Epithelial cell of esophagus (primary cell): ENCODE results near the gene PTPRN2.

Experiments
- DNase-seq: peaks from one replicate; pipeline ENCODE4 v3.0.0; 2010; ENCODE audit warnings: low read depth
- H3K4me3 ChIP-seq: 2 replicates; pipeline ENCODE4 v1.5.1; 2011; ENCODE audit warnings: mild to moderate bottlenecking, low read length, control low read depth
- TF ChIP-seq, protein P1 (sequence below): IDR thresholded peaks from 2 replicates; pipeline ENCODE4 v1.5.1; 2011; ENCODE audit warnings: low read depth, mild to moderate bottlenecking, low read length, control low read depth, inconsistent platforms; ENCODE audit not compliant: insufficient read depth; ENCODE audit errors: missing control alignments

The PTPRN2 gene

DNA sequence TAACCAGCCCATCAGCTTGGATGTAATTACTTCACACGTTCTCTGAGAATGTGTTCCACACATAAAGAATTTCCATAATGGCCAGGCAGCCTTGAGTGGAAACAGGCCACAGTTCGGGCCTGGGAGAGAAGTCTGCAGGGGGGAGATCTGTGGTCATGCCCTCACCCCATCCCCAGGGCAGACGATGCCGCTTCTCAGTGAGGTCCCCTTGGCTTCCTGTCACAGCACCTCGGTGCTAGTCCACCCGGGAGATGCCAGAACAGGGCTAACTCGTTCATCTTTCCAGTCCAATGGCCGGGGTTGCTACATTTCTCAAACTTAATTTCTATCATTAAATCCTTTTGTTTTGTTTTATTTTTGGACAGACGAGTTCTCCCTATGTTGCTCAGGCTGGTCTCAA is 624.1 kb downstream of the PTPRN2 start:
- TF ChIP-seq, protein P1, sequence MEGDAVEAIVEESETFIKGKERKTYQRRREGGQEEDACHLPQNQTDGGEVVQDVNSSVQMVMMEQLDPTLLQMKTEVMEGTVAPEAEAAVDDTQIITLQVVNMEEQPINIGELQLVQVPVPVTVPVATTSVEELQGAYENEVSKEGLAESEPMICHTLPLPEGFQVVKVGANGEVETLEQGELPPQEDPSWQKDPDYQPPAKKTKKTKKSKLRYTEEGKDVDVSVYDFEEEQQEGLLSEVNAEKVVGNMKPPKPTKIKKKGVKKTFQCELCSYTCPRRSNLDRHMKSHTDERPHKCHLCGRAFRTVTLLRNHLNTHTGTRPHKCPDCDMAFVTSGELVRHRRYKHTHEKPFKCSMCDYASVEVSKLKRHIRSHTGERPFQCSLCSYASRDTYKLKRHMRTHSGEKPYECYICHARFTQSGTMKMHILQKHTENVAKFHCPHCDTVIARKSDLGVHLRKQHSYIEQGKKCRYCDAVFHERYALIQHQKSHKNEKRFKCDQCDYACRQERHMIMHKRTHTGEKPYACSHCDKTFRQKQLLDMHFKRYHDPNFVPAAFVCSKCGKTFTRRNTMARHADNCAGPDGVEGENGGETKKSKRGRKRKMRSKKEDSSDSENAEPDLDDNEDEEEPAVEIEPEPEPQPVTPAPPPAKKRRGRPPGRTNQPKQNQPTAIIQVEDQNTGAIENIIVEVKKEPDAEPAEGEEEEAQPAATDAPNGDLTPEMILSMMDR: no peak
- H3K4me3 ChIP-seq: no peak overlapping the region
- no peak for DNase-seq

DNA sequence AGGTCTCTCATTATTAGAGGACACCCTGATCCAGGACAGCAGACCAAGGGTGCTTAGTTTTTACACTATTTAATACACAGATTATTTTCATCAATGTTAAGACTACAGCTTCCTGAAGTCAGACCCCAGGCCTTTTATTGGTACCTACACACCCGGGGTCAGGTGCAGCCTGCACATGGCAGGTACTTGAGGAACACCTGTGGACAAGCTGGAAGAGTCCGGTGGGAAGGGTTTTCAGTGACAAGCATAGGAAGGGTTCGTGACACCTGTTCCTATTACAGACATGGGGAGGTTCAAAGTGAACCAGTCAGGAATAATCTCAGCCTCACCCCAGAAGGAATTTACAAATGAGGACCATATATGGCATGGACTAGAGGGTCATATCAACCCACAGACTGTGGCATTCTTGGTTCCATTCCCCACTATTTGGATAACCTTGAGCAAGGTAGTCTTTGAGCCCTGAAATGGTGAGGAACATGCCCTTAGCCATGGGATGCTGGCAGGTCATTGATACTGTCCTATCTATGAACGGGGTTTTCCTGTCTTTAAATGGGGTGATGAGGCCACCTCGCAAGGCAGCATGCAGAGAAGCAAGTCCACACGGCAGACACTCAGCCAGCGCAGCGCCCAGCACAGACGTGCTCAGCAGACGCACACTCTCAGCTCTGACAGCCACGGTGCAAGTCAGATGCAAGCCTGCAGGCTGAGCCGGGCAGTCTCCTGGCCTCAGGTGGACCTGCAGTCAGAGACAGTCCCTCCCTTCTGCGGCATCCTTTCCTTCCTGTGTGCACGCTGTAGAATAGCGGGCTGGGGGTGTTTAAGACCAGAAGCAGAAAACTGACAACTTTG is 624.9 kb downstream of the PTPRN2 start:
- TF ChIP-seq, protein P1: no peak

DNA sequence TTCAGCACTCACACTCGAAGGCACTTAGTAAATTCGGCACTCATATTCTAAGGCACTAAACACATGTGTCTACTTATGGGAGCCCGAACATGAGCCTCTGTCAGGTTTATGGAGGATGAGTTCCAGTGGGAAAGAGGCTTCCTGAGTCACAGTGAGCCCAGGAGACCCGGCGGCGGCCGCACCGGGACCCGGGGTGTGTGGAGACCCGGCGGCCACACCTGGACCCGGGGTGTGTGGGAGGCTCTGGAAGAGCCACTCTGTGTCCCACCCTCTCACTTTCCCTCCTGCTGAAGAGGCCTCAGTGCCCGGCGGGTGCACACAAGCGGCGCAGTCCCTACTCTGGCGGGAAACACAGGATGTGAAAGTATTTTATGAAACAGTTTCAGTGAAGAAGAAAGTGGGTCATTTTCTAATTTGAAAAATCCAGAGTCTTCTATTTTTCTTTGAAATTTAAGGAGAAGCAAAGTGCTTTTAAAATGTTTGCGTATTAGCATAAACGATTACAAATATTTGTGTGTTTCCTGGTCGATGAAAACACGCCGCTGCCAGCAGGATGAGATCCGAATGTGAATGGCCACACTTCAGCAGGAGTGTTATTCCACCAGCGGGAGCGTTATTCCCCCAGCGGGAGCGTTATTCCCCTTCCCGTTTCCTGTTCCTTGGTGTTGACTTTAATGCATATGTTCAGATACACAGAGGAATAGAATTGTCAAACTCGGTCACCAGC is 625.7 kb downstream of the PTPRN2 start:
- TF ChIP-seq, protein P1: no peak
- DNase-seq: no peak
- H3K4me3 ChIP-seq: no peak overlapping the region

More for the DNA sequence above, 624.9 kb downstream of the PTPRN2 start:
- H3K4me3 ChIP-seq: no peak overlapping the region
- no peak for DNase-seq

DNA sequence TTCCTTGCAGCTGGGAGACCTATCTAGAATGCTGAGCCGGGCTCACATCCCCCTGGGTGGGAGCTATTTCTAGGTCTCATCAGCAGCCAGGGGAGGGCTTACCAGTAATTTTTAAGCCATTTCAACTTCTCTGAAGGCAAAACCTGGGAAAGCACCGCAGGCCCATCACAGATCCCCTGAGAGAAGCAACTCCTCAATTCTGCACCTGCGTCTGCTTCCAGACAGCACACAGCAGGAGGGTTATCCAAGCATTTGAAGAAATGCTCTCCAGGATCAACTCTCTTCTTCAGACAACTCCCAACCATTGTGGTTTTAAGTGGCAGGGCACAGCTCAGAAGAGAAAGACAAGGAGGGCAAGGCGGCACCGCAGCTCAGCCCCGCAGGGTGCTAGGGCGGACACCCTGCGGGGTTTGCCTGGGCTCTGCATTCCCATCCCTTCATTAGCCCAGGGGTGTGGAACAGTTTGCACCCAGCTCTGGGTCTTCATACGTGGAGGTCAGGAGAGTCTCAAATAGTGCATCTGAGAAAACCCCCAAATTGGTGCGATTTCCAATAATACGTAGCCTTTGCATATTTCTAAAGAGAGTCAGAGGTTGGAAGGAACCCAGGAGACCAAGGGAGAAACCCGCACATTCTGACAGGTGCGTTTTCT is 632.1 kb downstream of the PTPRN2 start:
- no peak overlapping the region for H3K4me3 ChIP-seq
- TF ChIP-seq, protein P1: no peak
- DNase-seq: no peak

DNA sequence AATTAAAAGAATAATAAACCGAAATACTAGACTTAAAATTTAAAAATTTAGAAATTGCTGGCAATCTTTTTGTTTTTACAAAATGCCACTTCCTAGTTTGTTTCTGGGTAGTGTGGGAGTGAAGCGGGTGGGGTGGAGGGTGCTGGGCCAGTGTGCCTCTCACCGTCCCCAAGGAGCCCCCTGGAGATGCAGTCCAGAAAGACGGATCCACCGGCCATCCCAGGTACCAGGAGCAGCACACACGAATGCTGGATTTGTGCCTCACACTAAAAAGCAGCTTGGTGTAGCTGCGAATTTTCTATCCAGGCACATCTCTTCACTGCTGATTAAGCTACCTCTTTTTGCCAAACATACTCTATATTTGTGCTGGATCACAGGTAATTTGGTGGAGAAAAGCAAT is 632.7 kb downstream of the PTPRN2 start:
- TF ChIP-seq, protein P1: no peak
- H3K4me3 ChIP-seq: no peak overlapping the region
- no peak for DNase-seq

DNA sequence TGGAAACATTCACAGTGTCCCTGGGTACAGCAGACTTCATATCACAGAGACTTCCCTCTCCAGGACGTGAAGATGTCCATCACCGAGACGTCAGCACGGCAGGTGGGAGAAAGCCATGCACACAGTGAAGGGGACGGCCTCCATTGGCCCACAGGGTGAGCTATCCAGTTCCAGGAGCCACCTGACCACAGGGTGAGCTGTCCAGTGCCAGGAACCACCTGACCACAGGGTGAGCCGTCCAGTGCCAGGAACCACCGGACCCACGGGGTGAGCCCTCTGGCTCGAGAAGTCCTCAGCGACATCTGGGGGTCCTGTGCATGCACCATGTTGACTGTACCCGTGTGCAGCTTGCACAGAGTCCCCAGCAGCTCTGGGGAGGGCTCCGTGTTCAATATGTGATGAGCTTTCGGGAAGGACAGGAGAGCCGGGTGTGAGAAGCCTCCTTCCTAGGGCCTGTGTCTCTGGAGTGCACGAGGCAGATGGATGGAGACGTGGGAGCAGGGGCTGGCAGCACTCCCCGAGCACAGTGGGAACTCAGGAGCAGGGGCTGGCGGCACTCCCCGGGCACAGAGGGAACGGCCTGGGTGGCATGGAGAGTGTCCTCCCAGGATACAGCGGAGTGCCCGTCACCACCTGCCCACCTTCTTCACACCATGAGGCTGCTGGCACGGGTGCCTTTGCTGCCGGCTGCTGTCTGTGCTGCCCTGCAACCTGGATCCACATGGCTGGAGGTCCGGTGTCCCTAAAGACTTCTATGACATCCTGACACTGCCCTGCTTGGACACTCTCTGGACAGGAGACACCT is 634.6 kb downstream of the PTPRN2 start:
- no peak overlapping the region for H3K4me3 ChIP-seq
- no peak for DNase-seq
- TF ChIP-seq, protein P1: no peak
